Jurkat, Clone E6-1 (cell line): Measurements from ENCODE around the gene LMBRD1.
"Not testable (repeated sequence)": the region's sequence is repeated elsewhere in the genome, so short reads cannot be mapped to it uniquely, and the experiment has no call there.

Source experiments
- DNase-seq: peaks from one replicate; pipeline ENCODE4 v3.0.0-alpha.2; 2011; ENCODE audit warnings: low read depth, low spot score
- H3K4me3 ChIP-seq: 2 replicates; pipeline ENCODE4 v1.5.1; 2011; ENCODE audit warnings: mild to moderate bottlenecking, low read length, control low read depth, moderate library complexity

The LMBRD1 gene

DNA sequence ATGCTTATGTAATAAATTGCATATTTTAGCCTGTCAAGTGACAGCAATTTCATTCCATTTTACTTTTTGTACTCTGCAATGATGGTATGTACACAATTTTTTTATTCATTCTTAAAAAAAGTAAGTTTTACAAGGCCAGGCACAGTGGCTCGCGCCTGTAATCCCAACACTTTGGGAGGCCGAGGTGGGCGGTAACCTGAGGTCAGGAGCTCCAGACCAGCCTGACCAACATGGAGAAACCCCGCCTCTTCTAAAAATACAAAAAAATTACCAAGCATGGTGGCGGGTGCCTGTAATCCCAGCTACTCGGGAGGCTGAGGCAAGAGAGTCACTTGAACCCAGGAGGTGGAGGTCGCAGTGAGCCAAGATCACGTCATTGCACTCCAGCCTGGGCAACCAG lies 130.0 kb downstream of the LMBRD1 start:
- not testable (repeated sequence) for DNase-seq, H3K4me3 ChIP-seq

DNA sequence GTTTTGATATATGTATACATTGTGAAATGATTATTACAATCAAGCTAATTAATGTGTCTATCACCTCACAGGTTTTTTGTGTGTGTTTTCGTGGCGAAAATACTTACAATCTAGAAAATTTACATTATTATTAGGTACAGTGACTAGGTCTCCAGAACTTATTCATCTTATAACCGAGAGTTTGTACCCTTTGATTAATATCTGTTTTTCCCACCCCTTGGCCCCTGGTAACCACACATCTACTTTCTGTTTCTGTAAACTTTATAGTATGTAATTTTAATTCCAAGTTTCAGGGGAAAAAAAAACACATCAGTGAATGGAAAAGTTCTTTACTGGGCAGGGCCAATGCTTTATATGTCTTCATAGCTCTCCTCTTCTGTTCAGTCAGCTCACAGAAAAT lies 131.4 kb downstream of the LMBRD1 start:
- no peak overlapping the region for H3K4me3 ChIP-seq
- DNase-seq, result no peak

DNA sequence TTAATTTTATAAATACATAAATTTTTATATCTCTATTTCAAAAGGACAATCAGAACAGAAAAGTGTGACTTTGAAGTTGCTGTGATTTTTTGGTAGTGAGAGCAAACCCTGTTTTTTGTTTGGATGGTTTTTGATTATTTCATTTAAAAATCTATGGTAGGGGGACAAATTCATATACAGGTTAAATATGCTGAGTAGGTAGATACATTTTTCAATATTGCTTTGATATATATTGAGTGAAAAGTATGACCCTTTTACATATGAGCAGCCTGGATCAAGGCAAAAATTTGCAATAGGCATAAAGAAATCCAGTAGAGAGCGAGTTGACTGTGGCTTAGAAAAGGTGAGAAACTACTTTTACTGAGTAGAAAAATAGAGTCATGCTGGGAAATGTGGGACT lies 132.3 kb downstream of the LMBRD1 start:
- no peak overlapping the region for H3K4me3 ChIP-seq
- no peak for DNase-seq

DNA sequence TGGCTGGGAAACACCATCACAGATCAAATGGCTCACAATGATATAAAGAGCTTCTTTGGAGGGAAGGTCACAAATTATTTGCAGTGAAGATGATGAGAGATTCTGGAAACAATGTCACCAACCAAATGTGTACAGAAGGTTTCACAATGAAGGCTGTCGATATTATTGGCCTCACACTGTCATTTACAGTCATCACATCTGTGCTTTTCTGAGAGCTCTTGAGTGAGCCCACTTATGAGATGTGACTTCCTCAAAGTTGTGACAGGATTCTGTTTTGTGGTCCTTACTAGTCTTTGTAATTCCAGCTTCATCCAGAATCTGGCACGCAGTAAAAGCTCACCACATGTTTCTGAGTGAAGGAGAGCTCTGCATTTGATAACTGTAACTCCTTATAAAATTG lies 133.6 kb downstream of the LMBRD1 start:
- no peak overlapping the region for H3K4me3 ChIP-seq
- DNase-seq, result no peak

DNA sequence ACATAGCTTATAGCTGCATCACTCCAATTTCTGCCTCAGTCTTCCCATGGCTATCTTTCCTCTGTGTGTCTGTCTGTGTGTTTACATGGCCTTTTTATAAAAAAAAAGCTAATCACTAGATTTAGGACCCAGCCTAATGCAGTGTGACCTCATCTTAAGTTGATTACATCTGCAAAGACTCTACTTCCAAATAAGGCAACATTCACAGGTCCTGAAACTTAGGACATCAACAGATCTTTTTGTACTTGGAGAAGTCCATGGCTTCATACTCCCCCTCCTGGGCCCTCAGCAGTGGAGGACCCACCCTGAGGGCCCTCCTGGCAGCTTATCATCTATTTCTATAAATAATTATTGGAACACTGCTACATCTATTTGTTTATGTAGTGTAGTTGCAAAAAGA lies 146.1 kb downstream of the LMBRD1 start:
- H3K4me3 ChIP-seq, result no peak overlapping the region
- no peak for DNase-seq

DNA sequence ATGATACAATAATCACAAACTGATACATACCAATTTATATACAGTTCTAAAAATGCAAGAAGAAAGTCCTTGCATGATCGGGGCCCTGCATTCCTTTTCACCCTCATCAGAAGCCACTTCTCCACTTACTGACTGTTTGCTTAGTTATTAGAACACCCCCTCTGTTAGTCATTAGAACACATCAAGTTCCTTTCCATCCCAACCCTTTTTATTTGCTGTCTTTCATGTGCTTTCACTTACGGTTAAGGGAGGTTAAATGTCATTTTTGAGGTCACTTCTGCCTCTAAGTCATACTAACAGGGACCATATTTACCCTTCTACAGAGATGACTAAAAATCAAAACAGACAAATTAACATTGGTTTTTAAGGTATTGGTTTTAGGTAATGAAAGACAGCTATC lies 149.1 kb downstream of the LMBRD1 start:
- DNase-seq, result no peak
- H3K4me3 ChIP-seq, result no peak overlapping the region

DNA sequence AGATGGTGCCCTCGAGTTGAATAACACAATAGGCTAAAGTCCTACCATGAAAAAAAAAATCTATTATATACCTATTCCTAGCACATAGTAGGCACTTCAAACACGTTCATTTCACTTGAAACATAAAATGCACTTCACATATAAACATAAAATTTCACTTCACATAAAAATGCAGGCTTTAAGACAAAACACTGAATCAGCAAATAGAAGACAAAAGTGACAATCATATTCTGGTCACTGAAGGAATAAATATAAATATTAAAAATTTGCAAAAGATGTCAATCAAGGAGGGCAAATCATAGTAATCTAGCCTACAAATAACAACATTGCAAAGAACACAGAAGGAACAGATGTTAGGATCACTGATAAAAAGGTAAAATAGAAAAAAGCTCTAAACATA lies 153.1 kb downstream of the LMBRD1 start:
- DNase-seq, result no peak
- no peak overlapping the region for H3K4me3 ChIP-seq

DNA sequence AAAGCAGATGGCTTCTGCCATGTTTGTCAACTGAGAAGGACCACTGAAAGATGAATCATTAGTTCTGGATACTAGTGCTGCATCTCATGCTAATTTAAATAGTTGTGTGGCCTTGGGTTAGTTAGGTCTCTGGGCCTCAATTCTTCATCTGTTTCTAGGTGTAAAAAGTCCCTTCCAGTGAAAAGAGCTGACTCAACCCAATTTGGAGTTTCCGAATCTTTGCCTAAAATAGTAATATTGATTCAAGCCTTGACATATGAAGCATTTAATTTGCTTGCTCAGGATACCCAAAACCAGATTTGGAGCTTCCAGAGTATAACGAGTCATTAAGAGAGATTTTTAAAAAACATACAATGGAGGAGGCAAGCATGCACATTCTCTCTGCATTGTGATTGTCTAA lies 163.9 kb downstream of the LMBRD1 start:
- no peak overlapping the region for H3K4me3 ChIP-seq
- DNase-seq, result no peak

DNA sequence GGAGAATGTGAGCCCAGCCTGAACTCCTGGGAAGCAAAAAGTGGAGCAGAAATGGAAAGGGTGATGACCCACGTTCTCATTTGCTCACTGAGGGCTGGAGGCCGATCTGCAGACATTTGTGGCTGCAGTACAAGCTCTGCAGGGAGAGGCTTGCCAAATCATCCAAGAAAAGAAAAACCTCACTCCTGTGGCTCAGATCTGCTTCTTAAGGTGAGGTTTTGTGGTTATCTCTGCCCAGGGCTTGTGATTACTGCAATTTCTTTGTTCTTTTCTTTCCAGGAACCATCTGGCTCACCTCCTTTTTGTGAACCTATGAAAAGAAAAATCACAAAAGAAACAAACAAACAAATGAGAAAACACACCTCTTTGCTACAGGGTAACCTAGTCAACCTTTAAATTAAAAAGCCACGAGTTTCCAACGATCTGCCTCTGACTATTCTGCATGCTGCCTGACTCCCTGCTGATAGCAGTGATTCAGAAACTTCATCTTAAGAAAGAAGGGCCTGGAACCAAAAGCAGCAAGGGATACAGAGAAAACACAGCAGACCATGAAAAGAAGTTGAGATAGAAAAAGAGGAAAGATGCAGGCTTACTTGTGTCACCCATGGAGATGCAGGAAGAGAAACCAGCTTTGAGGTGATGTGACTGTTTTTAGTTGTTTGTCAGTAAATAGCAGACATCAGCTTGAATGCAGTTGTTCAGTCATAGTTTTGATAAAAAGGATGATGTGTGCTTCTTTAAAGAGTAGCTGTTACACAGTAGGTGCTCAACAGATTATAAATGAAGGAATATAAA lies 165.1 kb downstream of the LMBRD1 start:
- peak; percentile 69 for DNase-seq
- H3K4me3 ChIP-seq, result no peak overlapping the region

DNA sequence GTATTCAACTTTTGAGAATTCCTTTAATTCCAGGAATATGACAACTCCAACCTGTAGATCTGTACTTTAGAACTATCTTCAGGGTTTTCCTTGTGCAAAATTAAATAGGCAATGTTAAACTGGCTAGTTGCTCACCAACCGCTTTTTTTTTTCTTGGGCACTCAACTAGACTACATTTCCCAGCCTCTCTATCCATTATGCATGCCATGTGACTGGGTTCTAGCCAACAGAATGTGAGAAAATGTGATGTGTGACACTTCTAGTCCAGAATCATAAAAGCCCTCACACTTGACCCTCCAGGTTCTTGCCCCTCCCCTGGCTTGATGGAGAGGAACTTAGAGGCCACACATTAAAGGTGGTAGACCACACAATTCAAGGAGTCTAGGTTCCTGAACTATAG lies 166.0 kb downstream of the LMBRD1 start:
- no peak for DNase-seq
- no peak overlapping the region for H3K4me3 ChIP-seq

DNA sequence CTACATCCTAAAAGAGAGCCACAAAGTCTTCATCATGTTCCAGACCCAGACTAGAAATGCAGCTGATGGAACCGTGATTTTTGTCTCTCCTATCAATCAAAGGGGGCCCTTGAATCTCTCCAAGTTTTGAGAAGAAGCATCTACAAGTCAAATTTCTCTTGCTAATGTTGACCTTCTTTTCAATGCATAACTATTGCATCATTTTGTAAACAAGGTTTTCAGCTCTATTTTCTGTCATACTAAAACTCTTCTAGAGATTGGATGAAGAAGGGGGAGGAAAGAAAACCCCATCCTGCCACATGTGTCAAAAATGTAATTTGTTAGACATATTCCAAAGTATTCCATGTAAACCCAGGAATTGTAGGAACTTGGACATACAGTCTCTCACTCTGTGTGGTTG lies 169.2 kb downstream of the LMBRD1 start:
- no peak for DNase-seq
- no peak overlapping the region for H3K4me3 ChIP-seq

DNA sequence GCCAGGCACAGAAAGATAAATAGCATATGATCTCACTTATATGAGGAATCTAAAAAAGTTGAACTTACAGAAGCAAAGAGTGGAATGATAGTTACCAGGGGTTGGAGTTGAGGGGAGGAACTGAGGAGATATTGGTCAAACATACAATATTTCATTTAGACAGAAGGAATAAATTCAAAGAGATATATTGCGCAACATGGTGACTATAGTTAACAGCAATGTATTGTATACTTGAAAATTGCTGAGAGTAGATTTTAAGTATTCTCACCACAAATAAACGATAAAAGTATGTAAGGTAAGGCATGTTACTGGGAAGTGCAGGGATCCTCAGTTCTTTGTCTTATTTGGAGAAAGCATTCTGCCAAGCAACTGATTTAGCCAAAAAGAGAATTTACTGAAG lies 171.9 kb downstream of the LMBRD1 start:
- no peak for DNase-seq
- no peak overlapping the region for H3K4me3 ChIP-seq
